HG02610 (cell line): Measurements from ENCODE around the gene DCP1A.
A peak's percentile ranks its signal among the peaks of the same experiment; 100 is the strongest.
"Not testable (repeated sequence)": the region's sequence is repeated elsewhere in the genome, so short reads cannot be mapped to it uniquely, and the experiment has no call there.

Source experiments
- ATAC-seq: cut with Tn5 transposase; IDR thresholded peaks from one replicate; pipeline ENCODE4 v1.9.1; 2021; ENCODE audit warnings: mild to moderate bottlenecking, moderate library complexity; ENCODE audit not compliant: unreplicated experiment

The DCP1A gene

DNA sequence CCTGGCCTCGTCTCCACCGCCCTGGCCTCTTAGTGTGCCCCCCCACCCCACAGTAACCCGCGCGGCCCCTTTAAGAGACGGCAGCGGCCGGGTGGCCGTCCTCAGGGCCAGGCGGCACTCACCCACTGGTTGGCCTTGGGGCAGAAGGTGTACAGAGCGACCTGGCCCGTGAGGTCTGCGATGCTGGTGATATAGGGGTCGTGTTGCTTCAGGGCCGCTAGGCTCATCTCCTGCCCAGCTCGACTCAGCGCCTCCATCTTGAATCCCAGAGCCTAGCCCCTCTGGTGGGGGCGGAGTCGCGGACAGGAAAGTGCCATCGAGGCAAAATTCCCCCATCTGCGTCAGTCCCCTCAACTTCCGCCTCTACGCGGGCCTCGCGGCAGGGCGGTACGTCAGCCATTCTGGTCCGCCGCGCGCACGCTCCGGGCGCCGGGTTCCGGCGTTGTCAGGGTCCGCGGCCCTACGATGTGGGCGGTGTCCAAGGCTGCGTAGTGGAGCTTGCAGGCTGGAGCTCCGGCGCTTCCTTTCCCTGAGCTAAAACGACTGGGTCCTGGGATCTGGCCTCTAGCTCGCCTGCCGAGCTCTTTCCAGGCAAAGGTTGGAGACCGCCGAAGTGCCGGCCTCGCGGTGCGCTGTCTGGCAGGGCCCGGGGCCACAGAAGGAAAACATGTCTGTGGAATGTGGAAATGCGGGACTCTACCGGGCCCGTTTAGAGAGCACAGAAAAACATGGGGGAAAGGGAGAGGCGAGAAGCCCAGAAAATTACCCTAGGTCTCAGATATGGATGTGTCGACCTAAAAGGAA, at the start of gene DCP1A:
Gene DCP1A (minus strand): TSS at position 283 of the 804 bp plus-strand sequence. CDS start 26 bp downstream, at position 257.
- ATAC-seq: peak; percentile 98

DNA sequence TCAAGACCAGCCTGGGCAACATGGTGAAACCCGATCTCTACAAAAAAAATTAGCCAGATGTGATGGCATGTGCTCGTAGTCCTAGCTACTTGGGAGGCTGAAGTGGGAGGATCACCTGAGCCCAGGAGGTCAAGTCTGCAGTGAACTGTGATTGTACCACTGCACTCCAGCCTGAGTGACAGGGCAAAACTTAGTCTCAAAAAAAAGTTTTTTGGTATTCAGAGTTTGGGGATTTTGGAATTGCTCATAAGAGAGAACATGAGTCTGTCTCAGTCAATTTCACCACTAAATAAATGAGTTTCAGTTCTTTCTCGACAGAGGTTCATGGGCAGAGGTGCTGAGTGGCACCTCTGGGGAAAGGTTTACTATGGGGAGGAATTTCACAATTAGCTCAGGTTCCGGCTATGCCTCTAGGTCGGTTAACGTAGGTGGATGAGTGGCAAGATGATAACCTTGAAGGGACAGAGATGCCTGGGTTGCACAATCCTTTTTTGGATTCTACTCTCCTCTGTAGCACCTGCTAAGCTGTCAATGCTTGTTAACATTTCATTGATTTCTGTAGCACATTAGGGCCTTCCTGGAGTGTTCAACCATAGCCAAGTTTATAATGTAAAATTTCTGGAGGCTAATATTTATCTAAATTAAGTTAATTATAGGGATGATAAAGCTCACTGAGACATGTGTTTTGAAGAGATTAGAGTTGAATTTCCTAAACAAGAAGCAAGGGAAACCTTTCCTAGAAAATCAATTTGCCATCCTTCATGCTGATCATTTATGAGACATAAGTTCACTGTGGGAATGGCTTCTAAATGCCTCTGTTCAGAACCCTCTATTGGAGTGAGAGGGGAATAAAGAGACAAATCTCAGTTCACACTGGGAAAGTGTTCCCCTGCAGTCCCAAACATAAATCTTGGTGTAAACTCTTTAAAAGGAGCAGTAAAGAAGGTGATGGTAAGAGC, 37.4 kb upstream of the DCP1A start:
- ATAC-seq: peak; percentile 62

DNA sequence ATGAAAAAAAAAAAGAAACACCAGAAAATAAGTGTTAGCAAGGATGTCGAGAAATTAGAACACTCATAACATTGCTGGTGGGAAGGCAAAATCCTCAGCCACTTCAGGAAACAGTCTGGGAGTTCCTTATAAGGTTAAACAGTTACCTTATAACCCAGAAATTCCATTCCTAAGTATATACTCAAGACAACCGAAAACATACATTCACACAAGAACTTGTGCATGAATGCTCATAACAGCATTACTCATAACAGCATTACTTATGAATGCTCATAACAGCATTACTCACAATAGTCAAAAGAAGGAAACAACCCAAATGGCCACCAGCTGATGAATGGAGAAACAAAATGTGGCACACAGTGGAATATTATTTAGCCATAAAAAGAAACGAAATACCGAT, 34.8 kb upstream of the DCP1A start:
- ATAC-seq: no peak

DNA sequence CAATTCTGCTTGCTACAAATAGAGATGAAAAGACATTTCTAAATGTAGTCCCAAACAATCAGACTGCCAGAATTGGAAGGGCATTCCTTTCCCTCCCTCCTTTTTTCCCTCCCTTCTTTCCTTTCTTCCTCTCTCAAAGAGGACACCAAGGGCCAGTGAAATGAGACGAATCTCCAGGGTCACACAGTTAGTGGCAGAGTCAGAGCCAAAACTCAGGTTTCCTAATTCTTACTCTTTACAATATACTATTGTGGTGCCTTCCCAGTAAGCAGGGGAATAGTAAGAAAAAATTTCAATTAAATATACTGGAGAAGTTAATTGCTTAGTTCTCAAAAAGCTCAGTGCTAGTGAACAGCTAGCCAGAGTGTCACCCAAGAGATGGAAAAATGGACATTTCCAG, 33.0 kb upstream of the DCP1A start:
- no peak for ATAC-seq

DNA sequence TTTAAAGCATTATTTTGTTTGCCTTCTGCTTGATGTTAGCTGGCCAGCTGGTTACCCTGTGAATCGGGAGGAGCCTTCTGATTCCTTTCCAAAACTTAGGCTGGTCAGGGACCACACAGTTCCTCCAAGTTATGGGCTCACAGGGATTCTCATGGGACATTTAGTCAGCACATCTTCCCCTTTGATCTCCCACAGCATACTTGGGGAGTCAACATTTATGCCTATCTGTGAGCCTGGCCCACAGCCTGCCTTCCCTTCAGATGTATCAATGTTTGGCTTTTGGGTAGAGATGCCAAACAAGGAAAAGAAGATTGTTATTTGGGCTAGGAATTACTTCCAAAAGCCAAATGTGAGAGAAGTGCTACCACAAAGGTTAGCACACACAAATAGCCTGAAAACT, 32.6 kb upstream of the DCP1A start:
- no peak for ATAC-seq

GRCh38 chr3:53377794-53378193, 30.5 kb upstream of the DCP1A start:
- ATAC-seq: no peak

- ATAC-seq: no peak
These were observed 29.3 kb upstream of the DCP1A start for GRCh38 chr3:53376679-53377078.

- ATAC-seq: peak; percentile 63
These were observed 27.7 kb upstream of the DCP1A start for GRCh38 chr3:53375019-53375418.

DNA sequence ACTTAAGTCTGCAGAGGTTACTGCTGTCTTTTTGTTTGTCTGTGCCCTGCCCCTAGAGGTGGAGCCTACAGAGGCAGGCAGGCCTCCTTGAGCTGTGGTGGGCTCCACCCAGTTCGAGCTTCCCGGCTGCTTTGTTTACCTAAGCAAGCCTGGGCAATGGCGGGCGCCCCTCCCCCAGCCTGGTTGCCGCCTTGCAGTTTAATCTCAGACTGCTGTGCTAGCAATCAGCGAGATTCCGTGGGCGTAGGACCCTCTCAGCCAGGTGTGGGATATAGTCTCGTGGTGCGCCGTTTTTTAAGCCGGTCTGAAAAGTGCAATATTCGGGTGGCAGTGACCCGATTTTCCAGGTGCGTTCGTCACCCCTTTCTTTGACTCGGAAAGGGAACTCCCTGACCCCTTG, 23.4 kb upstream of the DCP1A start:
- not testable (repeated sequence) for ATAC-seq

GRCh38 chr3:53361852-53362251, 14.5 kb upstream of the DCP1A start:
- no peak for ATAC-seq

GRCh38 chr3:53357458-53357857, 10.1 kb upstream of the DCP1A start:
- ATAC-seq: no peak

- ATAC-seq: no peak
These were observed 7.7 kb upstream of the DCP1A start for GRCh38 chr3:53354945-53355498.

GRCh38 chr3:53353202-53353601, 5.9 kb upstream of the DCP1A start:
- no peak for ATAC-seq

GRCh38 chr3:53350652-53351051, 3.3 kb upstream of the DCP1A start:
- no peak for ATAC-seq

GRCh38 chr3:53348118-53348517, 775 bp upstream of the DCP1A start:
- not testable (repeated sequence) for ATAC-seq

GRCh38 chr3:53346922-53347260, 452 bp downstream of the DCP1A start:
- peak; percentile 4 for ATAC-seq

- no peak for ATAC-seq
These were observed 829 bp downstream of the DCP1A start for GRCh38 chr3:53346514-53346913.

- no peak for ATAC-seq
These were observed 5.0 kb downstream of the DCP1A start for GRCh38 chr3:53342353-53342752.

DNA sequence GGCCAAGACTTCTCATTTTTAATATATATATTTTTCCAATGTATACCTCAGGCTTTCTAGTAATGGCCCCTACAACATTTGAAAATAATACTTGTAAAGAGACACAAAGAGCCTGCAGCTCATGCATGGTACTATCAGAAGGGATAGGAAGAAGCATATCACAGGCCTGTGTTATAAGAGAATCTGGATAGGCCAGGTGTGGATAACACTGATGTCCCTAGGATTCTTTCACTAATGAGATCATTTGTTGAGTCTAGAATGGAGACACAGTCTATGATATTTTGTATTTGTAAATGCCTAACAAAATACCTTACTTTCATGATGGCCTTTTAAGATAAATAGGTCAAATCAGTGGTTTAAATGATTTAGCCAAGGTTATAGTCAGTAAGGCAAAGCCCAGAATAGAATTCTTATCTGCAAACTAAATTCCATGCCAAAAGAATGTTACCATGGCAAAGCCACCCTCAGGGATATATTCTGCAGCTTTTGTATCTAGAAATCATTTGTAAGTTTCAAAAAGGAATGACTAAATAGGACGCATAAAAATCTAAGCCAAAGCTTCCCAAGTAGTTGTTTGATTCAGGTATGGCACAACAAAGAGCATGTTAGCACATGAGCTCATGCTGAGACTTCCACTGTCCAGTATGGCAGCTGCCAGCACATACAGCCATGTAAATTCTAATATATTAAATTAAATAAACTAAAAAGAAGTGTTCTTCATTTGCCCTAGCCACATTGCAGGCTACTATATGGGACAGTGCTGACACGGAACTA, 10.0 kb downstream of the DCP1A start:
- ATAC-seq: no peak

DNA sequence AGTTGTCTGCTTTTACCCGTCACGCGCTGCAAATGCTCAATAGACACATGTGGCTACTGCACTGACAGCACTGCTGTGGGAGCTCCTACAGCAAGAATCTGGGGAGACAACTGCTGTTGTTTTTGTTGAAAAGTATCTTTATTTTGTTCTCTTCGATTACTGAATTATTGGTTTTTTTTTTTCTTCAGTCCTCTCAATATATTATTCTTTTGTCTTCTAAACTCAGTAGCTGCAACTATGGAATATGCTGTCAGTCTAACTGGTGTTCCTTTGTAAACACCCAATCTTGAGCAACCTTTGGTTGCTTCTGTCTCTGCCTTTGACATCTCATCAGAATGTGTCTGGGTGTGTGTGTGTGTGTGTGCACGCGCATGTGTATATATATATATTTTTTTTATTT, 12.6 kb downstream of the DCP1A start:
- no peak for ATAC-seq

DNA sequence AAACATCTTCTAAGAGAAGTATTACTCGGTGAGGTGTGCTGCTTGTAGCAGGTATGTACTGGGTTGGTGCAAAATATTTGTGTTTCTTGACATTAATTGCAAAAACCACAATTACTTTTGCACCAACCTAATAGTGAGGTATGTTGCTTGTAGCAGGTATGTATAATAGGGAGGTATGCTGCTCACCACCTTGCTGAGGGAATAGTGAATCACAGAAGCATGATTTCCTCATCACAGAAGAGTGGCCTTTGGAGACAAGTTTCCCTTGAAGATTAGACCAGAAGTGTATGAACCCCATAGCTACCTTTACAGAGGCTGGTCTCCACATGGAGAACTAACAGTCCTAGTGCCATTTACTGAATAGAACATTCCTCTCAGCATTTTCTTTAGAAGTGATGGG, 15.5 kb downstream of the DCP1A start:
- no peak for ATAC-seq
